ENCODE measurements around the gene CREB3. TPM values are rescaled to one million over a fixed set of nuclear protein-coding genes. Genes with fewer than 3 reads are reported as not detected.

CREB3 gene
- total RNA-seq, 1 experiment from 2014 or later = 27.3 TPM

DNA sequence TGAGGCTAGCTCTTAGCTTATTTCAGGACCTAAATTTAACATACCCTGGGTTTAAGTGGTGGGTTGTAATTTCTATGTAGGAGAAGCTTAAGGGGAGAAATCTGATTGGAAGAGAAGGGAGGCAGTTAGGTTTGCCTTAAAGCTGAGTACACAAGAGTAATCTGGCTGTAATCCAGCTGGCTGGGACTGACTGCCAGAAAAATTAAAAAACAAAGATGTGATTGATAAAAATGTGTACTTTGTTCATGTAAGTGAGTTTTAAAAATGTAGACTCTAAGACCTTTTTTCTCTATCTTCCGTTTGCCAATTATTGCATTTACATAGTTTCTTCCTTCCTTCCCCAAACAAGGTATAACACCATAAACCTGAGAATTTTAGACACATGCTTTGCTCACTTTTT, 39.1 kb downstream of the CREB3 start:
- Histone ChIP-seq H3K4me1 (ENCODE audit: insufficient read depth, low read length) (peaks cover 4% of the 10 kb centered on the region; the same call in 1 of the 2 replicates), H3K79me1 (ENCODE audit: insufficient read depth, low read depth, low read length, poor library complexity, severe bottlenecking) (no peaks in the 10 kb centered on the region), H3K27ac (ENCODE audit: insufficient read length, low read depth, low read length) (no peak overlapping the region), H2BK15ac (ENCODE audit: low read depth, low read length) (no peak overlapping the region), H3K23ac (ENCODE audit: insufficient read length, low read depth, low read length) (no peak overlapping the region), H3K79me2 (ENCODE audit: insufficient read depth, low read length) (no peaks in the 10 kb centered on the region), H3K4me2 (ENCODE audit: insufficient read depth, insufficient read length, low read length) (no peak overlapping the region), H3K4ac (ENCODE audit: low read depth, low read length) (no peak overlapping the region), H3K9me3 (ENCODE audit: control insufficient read depth, low read depth, low read length) (no peaks in the 10 kb centered on the region), H3T11ph (ENCODE audit: low read length) (no peak overlapping the region), H3K56ac (ENCODE audit: insufficient read length, low read depth, low read length) (no peak overlapping the region), H4K91ac (ENCODE audit: insufficient read length, low read depth, low read length) (no peak overlapping the region), H4K5ac (ENCODE audit: insufficient read length, low read depth, low read length) (no peak overlapping the region), H3K9ac (ENCODE audit: extremely low read depth, insufficient read length, low read length) (no peak overlapping the region), H3K14ac (ENCODE audit: insufficient read depth, low read length) (no peak overlapping the region), H4K8ac (replicated peaks; ENCODE audit: insufficient read length, low read depth, low read length) (no peak overlapping the region), H2BK12ac (ENCODE audit: insufficient read length, low read depth, low read length) (no peak overlapping the region), H4K20me1 (ENCODE audit: control insufficient read depth, insufficient read depth, insufficient read length) (no peaks in the 10 kb centered on the region), H2AK5ac (ENCODE audit: insufficient read length, low read length) (no peak overlapping the region), H3K23me2 (ENCODE audit: insufficient read length, low read depth, low read length, poor library complexity, severe bottlenecking) (no peaks in the 10 kb centered on the region), H2AFZ (ENCODE audit: low read length) (no peak overlapping the region), H3K18ac (ENCODE audit: insufficient read length, low read depth, low read length) (no peak overlapping the region), H2BK20ac (ENCODE audit: low read depth, low read length, poor library complexity, severe bottlenecking) (no peak overlapping the region), H2BK5ac (ENCODE audit: insufficient read length, low read length) (no peak overlapping the region), H3K27me3 (ENCODE audit: insufficient read depth, low read length) (no peaks in the 10 kb centered on the region), H2BK120ac (ENCODE audit: low read depth, low read length, poor library complexity, severe bottlenecking) (no peak overlapping the region)
- Mint-ChIP-seq H3K27ac (no peak overlapping the region), H3K27me3 (ENCODE audit: low read depth) (no peaks in the 10 kb centered on the region), H3K4me1 (peaks cover 15 to 19% of the 10 kb centered on the region in 2 experiments), H3K36me3 (ENCODE audit: insufficient read depth in 1 of 3, low read depth in 3 of 3) (no peaks in the 10 kb centered on the region), H3K9me3 (no peaks in the 10 kb centered on the region), H3K4me3 (no peak overlapping the region)
- DNase-seq = no peak
- no peak for TF ChIP-seq CTCF (conservative IDR thresholded peaks at IDR 0.05)
- WGBS (ENCODE audit: extremely low coverage, insufficient read length, low lambda C conversion rate) = no CpG with 5 or more reads among the region's 1 CpG

All from H9 (cell line).